NCI-H2196 (cell line): ENCODE measurements around the gene SOX18.

ENCODE experiments used
- DNase-seq: peaks from one replicate; lab custom pipeline; 2025; ENCODE audit not compliant: unreplicated experiment; lab: John Stamatoyannopoulos, UW

The SOX18 gene

GRCh38 chr20:64053841-64054661, 4.6 kb upstream of the SOX18 start:
- DNase-seq, result no peak

- no peak for DNase-seq
These were observed 3.8 kb upstream of the SOX18 start for GRCh38 chr20:64052987-64053840.

- DNase-seq, result no peak
These were observed 2.9 kb upstream of the SOX18 start for GRCh38 chr20:64052326-64052722.

DNA sequence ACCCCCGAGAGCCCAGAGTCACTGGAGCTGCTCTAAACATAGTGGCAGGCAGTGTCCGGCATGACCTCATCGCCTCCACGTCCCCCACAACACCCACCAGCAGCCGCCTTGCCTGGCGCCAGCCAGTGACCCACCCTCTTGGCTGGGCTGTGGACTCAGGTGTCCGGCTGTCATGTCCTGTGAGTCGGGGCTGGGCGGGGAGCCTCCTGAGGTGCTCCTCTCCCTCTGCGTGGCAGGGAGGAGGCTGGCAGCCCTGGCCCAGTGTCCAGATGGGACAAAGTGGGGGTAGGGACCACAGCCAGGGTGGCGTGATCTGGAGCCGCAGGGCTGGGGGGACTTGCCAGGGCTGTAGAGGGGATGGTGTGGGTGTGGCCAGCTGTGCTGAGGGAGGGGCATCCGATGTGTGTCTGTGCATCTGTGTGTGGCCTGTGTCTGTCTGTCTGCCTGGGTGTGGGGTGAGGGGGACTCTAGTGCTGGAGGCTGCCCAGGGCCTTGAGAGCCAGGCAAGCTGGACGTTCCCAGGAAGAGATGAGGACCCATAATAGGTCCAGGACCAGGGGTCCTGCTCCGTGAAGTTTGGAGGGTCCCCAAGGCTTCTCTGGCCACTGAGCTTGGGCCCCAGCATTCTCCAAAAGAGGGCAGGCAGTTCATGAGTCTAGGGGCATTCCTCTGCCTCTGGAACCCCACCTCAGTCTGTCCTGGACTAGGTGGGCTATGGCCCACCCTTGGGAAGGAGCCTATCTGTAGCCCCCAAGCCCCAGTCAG, 2.3 kb upstream of the SOX18 start:
- no peak for DNase-seq

GRCh38 chr20:64051033-64051452, 1.6 kb upstream of the SOX18 start:
- DNase-seq, result no peak

GRCh38 chr20:64050261-64051032, 1.0 kb upstream of the SOX18 start:
- no peak for DNase-seq

DNA sequence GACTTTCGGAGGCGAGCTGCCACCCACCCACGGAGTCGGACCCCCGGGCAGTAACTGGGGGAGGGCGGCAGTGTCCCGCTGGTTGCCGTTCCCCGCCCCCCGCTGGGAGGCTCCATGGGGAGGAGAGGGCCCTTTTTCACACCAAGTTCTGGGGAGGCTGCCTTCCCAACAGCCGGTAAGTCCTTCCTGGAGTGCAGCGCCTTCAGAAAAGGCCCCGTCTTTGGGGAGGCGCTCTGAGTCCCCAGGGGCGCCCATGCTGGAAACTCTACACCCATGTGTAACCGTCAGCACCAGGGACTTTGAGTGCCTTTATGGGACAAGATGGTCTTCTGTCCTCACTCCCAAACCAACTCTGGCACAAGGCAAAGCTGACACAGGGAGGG, 430 bp upstream of the SOX18 start:
- DNase-seq, result no peak

GRCh38 chr20:64048402-64049044, 916 bp downstream of the SOX18 start:
- DNase-seq, result no peak

- DNase-seq, result no peak
These were observed 1.5 kb downstream of the SOX18 start for GRCh38 chr20:64047968-64048401.

- no peak for DNase-seq
These were observed 2.4 kb downstream of the SOX18 start for GRCh38 chr20:64047046-64047389.

DNA sequence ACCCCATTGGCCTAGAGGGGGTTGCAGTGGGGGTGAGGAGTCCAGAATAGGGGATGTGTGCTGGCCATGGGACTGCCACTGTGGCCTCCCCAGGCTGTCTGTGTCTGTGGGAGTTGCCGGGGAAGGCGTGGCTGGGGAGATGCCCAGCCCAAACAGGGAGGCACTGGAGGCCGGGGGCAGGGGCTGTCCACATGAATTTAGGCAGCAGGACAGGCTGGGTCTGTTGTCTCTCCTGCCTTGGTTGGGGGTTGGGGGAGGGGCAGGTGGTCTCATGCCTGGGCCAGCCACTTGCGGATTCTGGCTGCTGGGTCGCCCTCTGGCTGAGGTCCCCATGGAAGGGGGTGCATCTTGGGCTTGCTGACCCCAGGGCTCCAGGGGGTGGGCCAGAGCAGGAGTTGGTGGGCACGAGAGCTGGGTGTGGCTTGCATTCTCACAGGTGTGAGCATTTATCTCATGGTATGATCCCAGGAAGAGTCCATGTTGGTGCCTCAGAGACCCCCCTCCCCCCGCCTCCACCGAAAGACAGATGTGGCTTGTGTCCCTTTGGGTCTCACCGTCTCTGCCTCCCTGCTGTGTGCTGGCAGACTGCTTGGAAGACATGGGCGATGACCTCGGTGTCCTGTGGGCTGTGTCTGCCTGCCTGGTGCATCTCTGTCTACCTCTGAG, 4.0 kb downstream of the SOX18 start:
- DNase-seq, result no peak

- no peak for DNase-seq
These were observed 4.8 kb downstream of the SOX18 start for GRCh38 chr20:64044484-64045247.

GRCh38 chr20:64043768-64044167, 5.7 kb downstream of the SOX18 start:
- no peak for DNase-seq

GRCh38 chr20:64042054-64042781, 7.2 kb downstream of the SOX18 start:
- peak; percentile 28 for DNase-seq

DNA sequence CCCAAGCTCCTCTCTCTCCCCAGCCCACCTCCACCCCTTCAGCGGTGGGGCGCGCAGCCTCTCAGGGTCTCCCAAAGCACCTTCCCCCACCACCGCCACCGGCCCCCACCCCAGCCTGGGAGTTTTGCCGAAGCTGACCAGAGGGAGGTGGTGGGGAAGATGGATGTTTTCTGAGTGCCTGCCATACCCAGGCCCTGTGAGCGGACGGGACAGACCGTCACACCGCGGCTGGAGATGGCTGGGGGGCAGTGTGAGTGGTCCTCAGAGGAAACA, 7.7 kb downstream of the SOX18 start:
- no peak for DNase-seq

DNA sequence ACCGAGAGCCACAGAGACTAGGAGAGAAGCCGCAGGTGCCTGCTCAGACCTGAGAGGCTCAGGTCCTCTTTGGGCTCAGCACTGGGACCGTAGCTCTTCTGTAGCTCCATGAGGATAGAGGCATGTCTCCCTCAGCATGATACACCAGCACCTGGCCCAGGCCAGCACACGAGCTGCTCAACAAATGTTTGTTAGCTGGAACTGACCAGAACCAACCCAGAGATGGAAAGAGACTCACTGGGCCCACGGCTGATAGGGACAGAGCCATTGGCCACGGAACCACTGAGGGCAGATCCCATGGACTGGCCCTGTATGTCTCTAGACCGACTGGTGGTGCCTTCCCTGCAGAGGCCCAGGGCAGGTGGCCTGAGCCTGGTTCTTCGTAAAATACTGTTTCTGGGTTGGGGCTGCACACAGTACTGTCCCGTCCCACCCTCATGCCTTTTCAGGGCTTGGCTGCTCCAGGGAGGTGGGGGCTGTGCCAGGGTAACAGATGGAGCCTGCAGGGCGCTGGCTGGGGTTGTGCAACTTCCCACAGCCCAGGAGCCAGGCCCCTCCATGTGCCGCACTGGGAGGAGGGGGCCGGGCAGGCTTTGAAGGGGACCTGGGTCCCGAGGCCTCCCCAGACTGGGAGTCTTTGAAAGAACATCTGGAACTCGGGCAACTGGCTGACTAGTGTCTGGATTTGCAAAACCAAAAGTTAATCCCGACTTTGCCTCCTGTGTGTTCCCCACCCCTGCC, 8.2 kb downstream of the SOX18 start:
- DNase-seq, result no peak

DNA sequence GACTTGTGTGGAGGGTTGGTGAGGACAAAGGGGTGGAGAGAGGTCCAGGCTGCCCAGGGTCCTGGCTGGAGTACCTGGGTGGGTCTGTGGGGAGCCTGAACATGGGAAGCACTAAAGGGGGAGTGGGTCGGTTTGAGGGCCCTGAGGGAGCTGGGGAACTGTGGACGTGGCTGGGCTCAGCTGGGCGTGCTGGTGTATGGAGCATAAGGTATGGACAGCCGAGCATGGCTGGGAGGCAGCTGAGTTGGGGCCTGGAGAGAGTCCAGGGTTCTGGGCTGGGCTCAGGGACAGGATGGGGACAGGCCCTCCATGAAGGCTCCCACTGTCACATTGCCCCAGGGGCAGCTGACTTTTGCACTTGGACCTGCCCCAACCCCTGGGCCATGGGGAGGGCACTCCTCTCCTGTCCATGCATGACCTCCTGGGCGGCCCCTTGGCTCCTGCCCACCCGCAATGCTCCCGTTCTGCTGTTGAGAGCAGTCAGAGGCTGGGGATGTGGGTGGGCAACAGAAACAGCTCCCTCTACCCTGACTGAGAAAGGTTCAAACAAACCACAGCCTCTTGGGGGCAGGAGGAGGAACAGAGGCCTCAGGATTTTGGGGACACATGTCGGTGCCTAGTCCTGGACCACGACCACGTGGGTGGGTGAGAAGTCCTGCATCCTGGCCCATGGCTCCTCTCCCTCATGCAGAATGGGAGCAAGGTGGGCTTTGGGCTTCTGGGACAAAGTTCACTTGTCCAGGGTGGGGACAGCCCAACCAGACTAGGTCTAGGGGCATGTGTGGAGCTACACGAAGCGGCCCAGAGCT, 9.0 kb downstream of the SOX18 start:
- DNase-seq, result no peak
